ENCODE results near the gene VIPR2.

DNA sequence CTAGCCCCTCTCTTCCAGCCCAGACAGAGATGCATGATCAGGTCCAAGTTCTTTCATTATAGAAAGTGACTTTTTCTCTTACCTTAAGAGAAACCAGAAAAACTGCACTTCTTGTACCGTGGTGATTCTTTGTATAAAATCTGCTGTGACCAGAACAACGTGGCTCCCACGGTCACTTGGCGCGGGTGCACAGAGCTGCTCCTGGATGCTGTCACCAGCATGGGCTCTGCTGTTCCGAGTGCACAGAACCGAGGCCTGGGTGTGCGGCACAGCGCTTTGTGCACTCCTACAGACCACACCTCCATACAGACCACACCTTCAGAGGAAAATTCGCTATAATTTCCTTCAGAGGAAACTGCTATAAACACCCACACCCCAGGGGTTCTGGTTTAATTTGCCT is 26.0 kb downstream of the VIPR2 start:
- TF ChIP-seq, protein P1, sequence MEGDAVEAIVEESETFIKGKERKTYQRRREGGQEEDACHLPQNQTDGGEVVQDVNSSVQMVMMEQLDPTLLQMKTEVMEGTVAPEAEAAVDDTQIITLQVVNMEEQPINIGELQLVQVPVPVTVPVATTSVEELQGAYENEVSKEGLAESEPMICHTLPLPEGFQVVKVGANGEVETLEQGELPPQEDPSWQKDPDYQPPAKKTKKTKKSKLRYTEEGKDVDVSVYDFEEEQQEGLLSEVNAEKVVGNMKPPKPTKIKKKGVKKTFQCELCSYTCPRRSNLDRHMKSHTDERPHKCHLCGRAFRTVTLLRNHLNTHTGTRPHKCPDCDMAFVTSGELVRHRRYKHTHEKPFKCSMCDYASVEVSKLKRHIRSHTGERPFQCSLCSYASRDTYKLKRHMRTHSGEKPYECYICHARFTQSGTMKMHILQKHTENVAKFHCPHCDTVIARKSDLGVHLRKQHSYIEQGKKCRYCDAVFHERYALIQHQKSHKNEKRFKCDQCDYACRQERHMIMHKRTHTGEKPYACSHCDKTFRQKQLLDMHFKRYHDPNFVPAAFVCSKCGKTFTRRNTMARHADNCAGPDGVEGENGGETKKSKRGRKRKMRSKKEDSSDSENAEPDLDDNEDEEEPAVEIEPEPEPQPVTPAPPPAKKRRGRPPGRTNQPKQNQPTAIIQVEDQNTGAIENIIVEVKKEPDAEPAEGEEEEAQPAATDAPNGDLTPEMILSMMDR (IDR thresholded peaks at IDR 0.05), result no peak
- TF ChIP-seq POLR2A (IDR thresholded peaks at IDR 0.05), result no peak
